H1 (cell line): Measurements from ENCODE around the gene RAMACL. TPM values are rescaled to one million over a fixed set of nuclear protein-coding genes. Genes with fewer than 3 reads are reported as not detected.

Source experiments
- CTCF ChIA-PET: fragments of 300-600 bp; sonication (Branson Sonifier 250); formaldehyde crosslinking; loops from one replicate; lab custom pipeline; 2021; ENCODE audit not compliant: partially characterized antibody; lab: Charles Lee
- POLR2A ChIA-PET: fragments of 300-600 bp; sonication (Branson Sonifier 250); formaldehyde crosslinking; loops from one replicate; lab custom pipeline; 2021; ENCODE audit warnings: inconsistent platforms; ENCODE audit not compliant: partially characterized antibody; lab: Charles Lee
- DNase-seq, 2 experiments: peaks; one replicate each; pipeline versions ENCODE4 v3.0.0 to v3.0.0-alpha.2; 2010 to 2022; ENCODE audit warnings: low spot score in 2 of 2, low read depth in 1 of 2, mixed read lengths in 1 of 2
- FAIRE-seq: peaks from 2 replicates; lab custom pipeline; 2011; peaks lifted over from hg19 to GRCh38; lab: Jason Lieb, UNC
- H2AFZ ChIP-seq: 2 replicates; pipeline ENCODE4 v1.8.1; 2012; ENCODE audit warnings: low read length, inconsistent platforms
- H2AK5ac ChIP-seq: 2 replicates; pipeline ENCODE4 v1.6.1; 2013; ENCODE audit warnings: low read depth, low read length
- H2BK120ac ChIP-seq: replicated peaks from 2 replicates; pipeline ENCODE3; 2013; ENCODE audit warnings: low read depth, low read length, inconsistent platforms
- H2BK12ac ChIP-seq: 2 replicates; pipeline ENCODE4 v1.6.1; 2013; ENCODE audit warnings: low read depth, low read length
- H2BK15ac ChIP-seq: 2 replicates; pipeline ENCODE4 v1.6.1; 2013; ENCODE audit warnings: low read length
- H2BK20ac ChIP-seq: 2 replicates; pipeline ENCODE4 v1.6.1; 2013; ENCODE audit warnings: low read length
- H2BK5ac ChIP-seq: 2 replicates; pipeline ENCODE4 v1.6.1; 2013; ENCODE audit warnings: low read depth, low read length
- H3K14ac ChIP-seq: 2 replicates; pipeline ENCODE4 v1.6.1; 2013; ENCODE audit warnings: inconsistent platforms; ENCODE audit not compliant: insufficient read length
- H3K18ac ChIP-seq: 2 replicates; pipeline ENCODE4 v1.6.1; 2013; ENCODE audit warnings: low read length; ENCODE audit errors: extremely low read depth
- H3K23ac ChIP-seq: 2 replicates; pipeline ENCODE4 v1.6.1; 2013; ENCODE audit warnings: inconsistent platforms; ENCODE audit not compliant: insufficient read length
- H3K23me2 ChIP-seq: 2 replicates; pipeline ENCODE4 v1.6.1; 2013; ENCODE audit warnings: low read depth, low read length
- H3K27ac ChIP-seq: 2 replicates; pipeline ENCODE4 v1.6.1; 2011; ENCODE audit warnings: low read depth, low read length, inconsistent platforms
- H3K27me3 ChIP-seq, 4 experiments: replicated peaks in 1 of 4; 1 replicate in 1 of 4; 2 replicates in 3 of 4; pipeline versions ENCODE4 v1.6.1 to v1.8.1; 2011 to 2013; ENCODE audit warnings: low read length in 3 of 4, mild to moderate bottlenecking in 3 of 4, inconsistent platforms in 2 of 4, mixed read lengths in 2 of 4, moderate library complexity in 1 of 4; ENCODE audit not compliant: control insufficient read depth in 3 of 4, insufficient read depth in 3 of 4; ENCODE audit errors: extremely low read depth in 1 of 4
- H3K36me3 ChIP-seq, 4 experiments: 2 replicates each; pipeline versions ENCODE4 v1.6.1 to v1.8.1; 2011 to 2013; ENCODE audit warnings: mild to moderate bottlenecking in 4 of 4, low read length in 3 of 4, moderate library complexity in 2 of 4, control low read depth in 1 of 4, inconsistent platforms in 1 of 4; ENCODE audit not compliant: insufficient read depth in 4 of 4, control insufficient read depth in 2 of 4
- H3K4ac ChIP-seq: replicated peaks from 2 replicates; pipeline ENCODE3; 2013; ENCODE audit warnings: low read length, low read depth, mixed read lengths, inconsistent platforms; ENCODE audit not compliant: insufficient read length
- H3K4me1 ChIP-seq, 4 experiments: replicated peaks in 1 of 4; 1 replicate in 1 of 4; 2 replicates in 3 of 4; pipeline versions ENCODE4 v1.6.1 to v1.8.1; 2011 to 2013; ENCODE audit warnings: low read length in 3 of 4, inconsistent platforms in 2 of 4, mixed read lengths in 1 of 4; ENCODE audit not compliant: insufficient read depth in 4 of 4, control insufficient read depth in 3 of 4
- H3K4me2 ChIP-seq, 2 experiments: 2 replicates each; pipeline versions ENCODE4 v1.6.1 to v1.8.1; 2011 to 2013; ENCODE audit warnings: low read depth in 2 of 2, low read length in 2 of 2, control low read depth in 1 of 2, inconsistent platforms in 1 of 2, mild to moderate bottlenecking in 1 of 2; ENCODE audit not compliant: insufficient read depth in 1 of 2
- H3K4me3 ChIP-seq, 4 experiments: fragments of 200-600, 300-600 bp in 1 of 4; sonication (generic), shearing (Covaris generic), sonication (Bioruptor Twin) in 1 of 4; 2 replicates each; pipeline versions ENCODE4 v1.5.1 to v1.8.1; 2011 to 2016; ENCODE audit warnings: low read length in 4 of 4, low read depth in 3 of 4, control low read depth in 2 of 4, inconsistent platforms in 2 of 4, mild to moderate bottlenecking in 2 of 4, mixed read lengths in 1 of 4, moderate library complexity in 1 of 4; ENCODE audit not compliant: insufficient read depth in 2 of 4; ENCODE audit errors: extremely low read depth in 1 of 4
- H3K56ac ChIP-seq: replicated peaks from 2 replicates; pipeline ENCODE3; 2013; ENCODE audit warnings: low read depth, mild to moderate bottlenecking, mixed read lengths, low read length, inconsistent platforms; ENCODE audit not compliant: insufficient read length
- H3K79me1 ChIP-seq: 2 replicates; pipeline ENCODE4 v1.6.1; 2013; ENCODE audit warnings: low read depth, low read length, control low read depth
- H3K79me2 ChIP-seq, 2 experiments: 2 replicates each; pipeline versions ENCODE4 v1.6.1 to v1.8.1; 2012 to 2013; ENCODE audit warnings: low read length in 2 of 2, mild to moderate bottlenecking in 2 of 2, inconsistent platforms in 1 of 2; ENCODE audit not compliant: insufficient read depth in 2 of 2, control insufficient read depth in 1 of 2
- H3K9ac ChIP-seq, 4 experiments: replicated peaks in 1 of 4; 1 replicate in 1 of 4; 2 replicates in 3 of 4; pipeline versions ENCODE4 v1.6.1 to v1.8.1; 2011 to 2013; ENCODE audit warnings: low read depth in 3 of 4, low read length in 3 of 4, control low read depth in 2 of 4, mild to moderate bottlenecking in 2 of 4, moderate library complexity in 2 of 4, inconsistent platforms in 1 of 4; ENCODE audit errors: extremely low read depth in 1 of 4
- H3K9me3 ChIP-seq, 2 experiments: 2 replicates each; pipeline versions ENCODE4 v1.6.1 to v1.8.1; 2012 to 2013; ENCODE audit warnings: mild to moderate bottlenecking in 2 of 2, moderate library complexity in 2 of 2, control low read depth in 1 of 2, inconsistent platforms in 1 of 2, low read depth in 1 of 2, low read length in 1 of 2, mixed read lengths in 1 of 2; ENCODE audit not compliant: insufficient read depth in 2 of 2
- H4K20me1 ChIP-seq, 2 experiments: replicated peaks in 1 of 2; 2 replicates each; pipeline versions ENCODE3 to v1.8.1; 2011 to 2013; ENCODE audit warnings: inconsistent platforms in 2 of 2, low read length in 2 of 2, mild to moderate bottlenecking in 1 of 2; ENCODE audit not compliant: insufficient read depth in 2 of 2, control insufficient read depth in 1 of 2
- H4K5ac ChIP-seq: 2 replicates; pipeline ENCODE4 v1.6.1; 2013; ENCODE audit warnings: low read length, low read depth, mixed read lengths, inconsistent platforms; ENCODE audit not compliant: insufficient read length
- H4K8ac ChIP-seq: 2 replicates; pipeline ENCODE4 v1.8.0; 2013; ENCODE audit warnings: mild to moderate bottlenecking, moderate library complexity, low read length, inconsistent platforms; ENCODE audit not compliant: insufficient read depth; ENCODE audit errors: extremely low read depth
- H4K91ac ChIP-seq: replicated peaks from 2 replicates; pipeline ENCODE3; 2013; ENCODE audit warnings: low read length, mixed read lengths, inconsistent platforms; ENCODE audit not compliant: insufficient read length
- BCL11A ChIP-seq, 2 experiments: IDR thresholded peaks; one replicate each; pipeline ENCODE4 v1.6.1; 2011; ENCODE audit warnings: low read depth in 2 of 2, low read length in 2 of 2, mild to moderate bottlenecking in 2 of 2
- CTBP2 ChIP-seq: IDR thresholded peaks from 2 replicates; pipeline ENCODE4 v1.7.0; 2011; ENCODE audit warnings: borderline replicate concordance, mild to moderate bottlenecking, moderate library complexity, mixed read lengths, low read length; ENCODE audit not compliant: insufficient read depth, insufficient read length
- EP300 ChIP-seq, 2 experiments: IDR thresholded peaks; 1 replicate in 1 of 2; 2 replicates in 1 of 2; pipeline ENCODE4 v1.6.1; 2011 to 2012; ENCODE audit warnings: low read depth in 2 of 2, low read length in 2 of 2, mild to moderate bottlenecking in 2 of 2, borderline replicate concordance in 1 of 2, inconsistent platforms in 1 of 2, moderate library complexity in 1 of 2
- EZH2 ChIP-seq: fragments of 200-600 bp; sonication (generic); IDR thresholded peaks from 2 replicates; pipeline ENCODE4 v1.7.1; 2012; ENCODE audit warnings: low read depth, mild to moderate bottlenecking, moderate library complexity, low read length, inconsistent platforms; ENCODE audit not compliant: severe bottlenecking
- KDM5A ChIP-seq: fragments of 200-600 bp; IDR thresholded peaks from 2 replicates; pipeline ENCODE4 v1.7.1; 2012; ENCODE audit warnings: mild to moderate bottlenecking, low read length, inconsistent platforms, mixed read lengths
- MAFK ChIP-seq: IDR thresholded peaks from 2 replicates; pipeline ENCODE4 v1.6.1; 2012; ENCODE audit warnings: low read depth, mild to moderate bottlenecking, improper control_type of control experiment, low read length
- POU5F1 ChIP-seq: IDR thresholded peaks from 2 replicates; pipeline ENCODE4 v1.6.1; 2011; ENCODE audit warnings: low read depth, mild to moderate bottlenecking, low read length, moderate library complexity
- RAD21 ChIP-seq, 2 experiments: IDR thresholded peaks in 1 of 2; conservative IDR thresholded peaks in 1 of 2; 2 replicates each; pipeline ENCODE4 v1.6.1; 2011; ENCODE audit warnings: low read depth in 2 of 2, low read length in 2 of 2, improper control_type of control experiment in 1 of 2, inconsistent platforms in 1 of 2, mild to moderate bottlenecking in 1 of 2, moderate library complexity in 1 of 2
- RFX5 ChIP-seq: IDR thresholded peaks from 2 replicates; pipeline ENCODE4 v1.6.1; 2011; ENCODE audit warnings: low read depth, low read length, improper control_type of control experiment, borderline replicate concordance
- SIX5 ChIP-seq: IDR thresholded peaks from 2 replicates; pipeline ENCODE4 v1.6.1; 2011; ENCODE audit warnings: mild to moderate bottlenecking, low read depth, low read length
- SP4 ChIP-seq: IDR thresholded peaks from 2 replicates; pipeline ENCODE4 v1.6.1; 2012; ENCODE audit warnings: low read length, inconsistent platforms
- SRF ChIP-seq: IDR thresholded peaks from 2 replicates; pipeline ENCODE4 v1.6.1; 2011; ENCODE audit warnings: mild to moderate bottlenecking, low read depth, low read length, moderate library complexity
- WGBS, 2 experiments: shearing (Covaris generic) in 1 of 2; methylation state at CpG; one replicate each; pipeline versions ENCODE4 v1.1.6 to v1.1.7; 2013 to 2015; ENCODE audit warnings: low lambda C conversion rate in 2 of 2, mixed read lengths in 2 of 2, inconsistent platforms in 1 of 2, low coverage in 1 of 2, missing lambda C conversion rate in 1 of 2; ENCODE audit not compliant: insufficient replicate concordance in 2 of 2, insufficient coverage in 1 of 2, insufficient read length in 1 of 2; ENCODE audit errors: extremely low coverage in 1 of 2, missing lambda C conversion rate in 1 of 2; 5-methylcytosine and 5-hydroxymethylcytosine counted together
- polyA plus RNA-seq, 7 experiments: library from polyadenylated mRNA; depleted of rRNA in 3 of 7; stranded (reverse) in 5 of 7; unstranded in 2 of 7; fragments of >200 nt in 5 of 7; fragments of 200-250 nt in 2 of 7; gene quantifications; 1 replicate in 5 of 7; 2 replicates in 1 of 7; 4 replicates in 1 of 7; pipeline versions ENCODE4 v1.2.1 to v1.2.3, GENCODE V29; 2011 to 2013; ENCODE audit warnings: missing spikeins in 2 of 7, mixed read lengths in 2 of 7
- total RNA-seq: library from RNA; stranded (reverse); fragmentation: NEBNext Ultra II Directional; extraction: Animal tissue kit (Norgen Biotek cat#: 25700); gene quantifications from 2 replicates; pipeline ENCODE4 v1.2.1, GENCODE V29; 2021

The RAMACL gene
- total and polyA plus RNA-seq, 2 of the 8 experiments (the other 6 are each of a cell fraction or from before 2014, with no cell fraction given) = 0.23 to 0.97 TPM

- 87% methylated on average over 10 of the region's 10 CpGs; no CpG with 5 or more reads in 1 of the 2 experiments for WGBS, 2 experiments
- no peak overlapping the region for H2BK15ac ChIP-seq
- H2BK5ac ChIP-seq = no peak overlapping the region
- peaks cover 2 to 6% of the 10 kb centered on the region in 2 experiments for H4K20me1 ChIP-seq
- H3K9ac ChIP-seq = no peak overlapping the region
- H3K56ac ChIP-seq = no peak overlapping the region
- ChIA-PET CTCF (interaction anchor here (1.5 kb wide), 1 partner anchor 14 kb away, joined by 6 read pairs; no protein-coding TSS in a partner anchor), POLR2A (interaction anchor here (1.4 kb wide), 1 partner anchor 16 kb away, joined by 3 read pairs; no protein-coding TSS in a partner anchor)
- no peak overlapping the region for H3K4me2 ChIP-seq
- no peak overlapping the region for H3K4me3 ChIP-seq
- H2AK5ac ChIP-seq = no peak overlapping the region
- H4K5ac ChIP-seq = no peak overlapping the region
- no peak overlapping the region for H2BK12ac ChIP-seq
- H3K18ac ChIP-seq = no peak overlapping the region
- H4K91ac ChIP-seq = no peak overlapping the region
- FAIRE-seq (no peak), DNase-seq (no peak)
- H2BK20ac ChIP-seq = no peak overlapping the region
- H2AFZ ChIP-seq = no peak overlapping the region
- no peaks in the 10 kb centered on the region for H3K23me2 ChIP-seq
- H3K4ac ChIP-seq = no peak overlapping the region
- H3K9me3 ChIP-seq = no peaks in the 10 kb centered on the region
- H3K27me3 ChIP-seq = no peaks in the 10 kb centered on the region
- H2BK120ac ChIP-seq = no peak overlapping the region
- H3K79me1 ChIP-seq = peaks cover 3% of the 10 kb centered on the region
- no peaks in the 10 kb centered on the region for H3K36me3 ChIP-seq
- peaks cover 3 to 26% of the 10 kb centered on the region in 2 experiments; a peak in 3 of 4 replicates for H3K79me2 ChIP-seq
- peaks cover 2 to 9% (median 5%) of the 10 kb centered on the region in 4 experiments; a peak in 3 of 7 replicates for H3K4me1 ChIP-seq
- no peak overlapping the region for H3K23ac ChIP-seq
- H4K8ac ChIP-seq = no peak overlapping the region
- H3K14ac ChIP-seq = no peak overlapping the region
- no peak overlapping the region for H3K27ac ChIP-seq
- TF ChIP-seq SP4 (no peak), MAFK (no peak), SIX5 (no peak), BCL11A (IDR thresholded peaks at IDR 0.05; ENCODE audit: low read depth in 2 of 2, low read length in 2 of 2) (no peak), KDM5A (no peak), EP300 (IDR thresholded peaks at IDR 0.05; ENCODE audit: borderline replicate concordance in 1 of 2, low read depth in 2 of 2, low read length in 2 of 2) (no peak), POU5F1 (no peak), RFX5 (no peak), CTBP2 (no peak), EZH2 (no peak), SRF (no peak), RAD21 (IDR thresholded peaks at IDR 0.05 in 1 of 2, conservative IDR thresholded peaks at IDR 0.05 in 1 of 2; ENCODE audit: low read depth in 2 of 2, low read length in 2 of 2) (no peak)
Observed at GRCh38 chr6:166587631-166588413, 1.3 kb upstream of the RAMACL start.
